Measurements from ENCODE around the gene PFDN6. TPM values are rescaled to one million over a fixed set of nuclear protein-coding genes. Genes with fewer than 3 reads are reported as not detected.

PFDN6 gene
- total and polyA plus RNA-seq, 2 of the 13 experiments (the other 11 are each of a cell fraction or from before 2014, with no cell fraction given): 75.5 to 87.0 TPM

- peak; percentile 78; the same call in 1 of the 2 replicates for TF ChIP-seq DZIP1 (CRISPR knock-in tag; IDR thresholded peaks at IDR 0.05)
- TF ChIP-seq ZNF234 (CRISPR knock-in tag; conservative IDR thresholded peaks at IDR 0.05): no peak
- TF ChIP-seq ZSCAN25 (CRISPR knock-in tag; IDR thresholded peaks at IDR 0.05): peak; percentile 35; the same call in 1 of the 2 replicates
- TF ChIP-seq ZNF180 (CRISPR knock-in tag; IDR thresholded peaks at IDR 0.05; ENCODE audit: borderline replicate concordance, low read depth): no peak; the same call in 1 of the 2 replicates
- TF ChIP-seq ZNF607 (CRISPR knock-in tag; IDR thresholded peaks at IDR 0.05; ENCODE audit: borderline replicate concordance): no peak
- TF ChIP-seq NCOR1 (IDR thresholded peaks at IDR 0.05; ENCODE audit: borderline replicate concordance, low read length): no peak
- no peak for TF ChIP-seq TBX2 (CRISPR knock-in tag; IDR thresholded peaks at IDR 0.05; ENCODE audit: borderline replicate concordance)
- TF ChIP-seq BORCS8-MEF2B (CRISPR knock-in tag; IDR thresholded peaks at IDR 0.05): peak; percentile 10; the same call in 1 of the 2 replicates
- TF ChIP-seq MTERF4 (CRISPR knock-in tag; IDR thresholded peaks at IDR 0.05): no peak; the same call in 1 of the 2 replicates
- peak; percentile 17; the same call in 1 of the 2 replicates for TF ChIP-seq KAT8 (CRISPR knock-in tag; IDR thresholded peaks at IDR 0.05)
- 0 out of 2 replicates have a peak, but pooled peaks have one; percentile 49 for TF ChIP-seq TBP (CRISPR knock-in tag; IDR thresholded peaks at IDR 0.05)
- TF ChIP-seq E2F1 (CRISPR knock-in tag; IDR thresholded peaks at IDR 0.05): 0 out of 2 replicates have a peak, but pooled peaks have one; percentile 0
- no peak for TF ChIP-seq HNRNPLL (IDR thresholded peaks at IDR 0.05; ENCODE audit: low read depth, low read length, poor library complexity, severe bottlenecking)
- TF ChIP-seq ZC3H13 (CRISPR knock-in tag; IDR thresholded peaks at IDR 0.05): peak; percentile 62
- no peak for TF ChIP-seq NONO (IDR thresholded peaks at IDR 0.05)
- peak; percentile 83 for TF ChIP-seq NONO (CRISPR knock-in tag; conservative IDR thresholded peaks at IDR 0.05)
- TF ChIP-seq ZNF788 (CRISPR knock-in tag; IDR thresholded peaks at IDR 0.05; ENCODE audit: borderline replicate concordance): 0 out of 2 replicates have a peak, but pooled peaks have one; percentile 1
- TF ChIP-seq SNAPC2 (CRISPR knock-in tag; IDR thresholded peaks at IDR 0.05): 0 out of 2 replicates have a peak, but pooled peaks have one; percentile 21
These were observed 39.4 kb upstream of the PFDN6 start (continued) for GRCh38 chr6:33249732-33250630.
